Astrocyte (in vitro differentiated cells and primary cell): ENCODE data around the gene SMOC2.

Experiments
- CTCF ChIP-seq: IDR thresholded peaks from 2 replicates; pipeline ENCODE4 v1.5.1; 2011; ENCODE audit warnings: low read depth, mild to moderate bottlenecking, inconsistent platforms, low read length, moderate library complexity; ENCODE audit not compliant: insufficient read depth
- EZH2 ChIP-seq: IDR thresholded peaks from 2 replicates; pipeline ENCODE4 v1.6.1; 2012; ENCODE audit warnings: mild to moderate bottlenecking, low read length, inconsistent platforms; ENCODE audit not compliant: insufficient read depth

GRCh38 chr6:168624540-168624939 lies 183.6 kb downstream of the SMOC2 start:
- TF ChIP-seq EZH2: no peak
- no peak for TF ChIP-seq CTCF
